Head of caudate nucleus (tissue), 42 donors: ENCODE data around the gene PHLPP1.

Source experiments
- DNase-seq, 42 donors: peaks; one replicate each; pipeline versions ENCODE4 v3.0.0 to v3.0.0-alpha.2; 2020 to 2021; ENCODE audit warnings: mixed read lengths in 7 of 42
- intact Hi-C: fragments of 100-400 bp; cut with DNase I; formaldehyde crosslinking; loops from one replicate; pipeline ENCODE4 v1.15.0; 2022

PHLPP1 gene

DNA sequence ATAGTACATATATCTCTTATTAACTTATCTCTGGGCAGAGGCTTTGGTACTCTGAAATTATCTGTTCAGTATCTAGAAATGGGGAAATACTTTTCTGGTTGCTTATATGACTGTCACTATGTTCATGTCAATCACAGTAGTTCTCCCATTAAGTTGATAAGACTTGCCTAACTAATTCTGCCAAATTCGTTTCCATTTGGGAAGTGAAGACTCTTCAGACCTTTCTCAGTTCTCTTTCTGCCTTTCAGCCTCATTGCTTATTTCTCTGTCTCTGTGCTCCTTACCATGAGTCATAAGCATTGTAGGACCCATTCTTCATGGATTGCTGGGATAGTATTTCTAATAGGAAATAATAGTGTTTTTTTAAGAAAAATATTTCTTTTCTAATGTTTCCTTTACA, 113.5 kb downstream of the PHLPP1 start:
- DNase-seq, result no peak
- intact Hi-C loops, result no loop called here

GRCh38 chr18:62829936-62830335, 114.6 kb downstream of the PHLPP1 start:
- no peak for DNase-seq
- intact Hi-C loops, result no loop called here

GRCh38 chr18:62832282-62832681, 116.9 kb downstream of the PHLPP1 start:
- DNase-seq, result no peak
- intact Hi-C loops, result no loop called here

GRCh38 chr18:62833494-62833893, 118.2 kb downstream of the PHLPP1 start:
- intact Hi-C loops, result no loop called here
- DNase-seq, result no peak

DNA sequence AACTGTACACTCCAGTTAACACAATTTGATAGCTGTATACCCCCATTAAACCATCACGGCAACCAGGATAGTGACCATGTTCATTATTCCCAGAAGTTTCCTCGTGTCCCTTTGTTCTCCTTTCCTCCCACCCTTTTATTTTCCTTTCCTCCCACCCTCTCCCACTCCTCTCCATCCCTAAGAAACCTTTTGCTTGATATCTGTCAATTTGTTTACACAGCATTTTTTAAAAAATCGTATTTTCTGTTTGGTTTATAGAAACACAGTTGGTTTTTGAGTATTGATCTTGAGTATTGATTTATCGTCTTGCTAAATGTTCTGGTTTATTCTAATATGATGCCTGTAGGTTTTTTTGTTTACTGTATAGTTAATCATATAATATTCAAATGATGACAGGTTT, 119.4 kb downstream of the PHLPP1 start:
- DNase-seq, result no peak
- intact Hi-C loops, result no loop called here

DNA sequence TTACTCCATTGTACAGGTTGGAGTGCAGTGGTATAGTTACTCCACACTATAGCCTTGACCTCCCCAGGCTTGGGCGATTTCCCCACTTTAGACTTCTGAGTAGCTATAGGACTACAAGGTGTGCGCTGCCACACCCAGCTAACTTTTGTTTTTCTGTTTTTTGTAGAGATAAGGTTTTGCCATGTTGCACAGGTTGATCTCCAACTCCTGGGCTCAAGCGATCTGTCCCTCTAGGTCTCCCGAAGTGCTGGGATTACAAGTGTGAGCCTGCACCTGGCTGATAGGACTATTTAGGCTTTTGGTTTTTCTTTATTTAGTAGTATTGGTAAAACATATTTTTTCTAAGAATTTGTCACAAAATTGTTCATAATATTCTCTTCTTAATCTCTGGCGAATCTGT, 121.7 kb downstream of the PHLPP1 start:
- intact Hi-C loops, result no loop called here

DNA sequence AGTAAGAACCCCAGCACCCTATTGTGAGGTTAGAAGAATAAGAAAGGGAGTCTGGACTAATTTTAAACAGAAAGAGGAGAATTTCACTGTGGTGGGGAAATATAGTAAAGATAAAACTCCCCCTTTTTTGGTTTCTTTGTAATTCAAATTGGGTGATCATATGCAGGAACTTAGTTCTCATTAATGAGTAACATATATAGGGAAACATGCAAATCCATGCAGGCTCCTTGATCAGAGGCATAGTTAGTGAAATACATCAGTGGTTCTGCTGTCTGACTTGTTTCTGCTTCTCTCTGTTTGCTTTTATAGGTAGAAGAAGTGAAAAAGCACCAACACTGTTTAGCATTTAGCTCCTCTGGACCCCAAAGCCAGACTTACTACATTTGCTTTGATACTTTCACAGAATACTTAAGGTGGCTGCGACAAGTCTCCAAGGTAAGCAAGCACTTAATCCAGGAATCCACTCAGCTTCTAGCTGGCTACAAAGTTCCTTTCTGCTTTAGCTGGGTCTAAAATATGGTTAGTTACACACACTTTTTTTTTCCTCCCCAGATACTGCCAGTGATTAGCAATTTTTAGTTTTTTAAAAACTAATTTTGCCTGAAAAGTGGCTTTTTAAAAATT, 123.2 kb downstream of the PHLPP1 start:
- DNase-seq, result no peak

More for the DNA sequence above, 121.7 kb downstream of the PHLPP1 start:
- DNase-seq, result no peak

GRCh38 chr18:62839874-62840713, 124.8 kb downstream of the PHLPP1 start:
- no peak for DNase-seq

More for the DNA sequence above, 123.2 kb downstream of the PHLPP1 start:
- intact Hi-C loops, result no loop called here

GRCh38 chr18:62841405-62841804, 126.1 kb downstream of the PHLPP1 start:
- intact Hi-C loops, result no loop called here
- DNase-seq, result no peak

More at GRCh38 chr18:62839874-62840713, 124.8 kb downstream of the PHLPP1 start:
- intact Hi-C loops, result no loop called here

DNA sequence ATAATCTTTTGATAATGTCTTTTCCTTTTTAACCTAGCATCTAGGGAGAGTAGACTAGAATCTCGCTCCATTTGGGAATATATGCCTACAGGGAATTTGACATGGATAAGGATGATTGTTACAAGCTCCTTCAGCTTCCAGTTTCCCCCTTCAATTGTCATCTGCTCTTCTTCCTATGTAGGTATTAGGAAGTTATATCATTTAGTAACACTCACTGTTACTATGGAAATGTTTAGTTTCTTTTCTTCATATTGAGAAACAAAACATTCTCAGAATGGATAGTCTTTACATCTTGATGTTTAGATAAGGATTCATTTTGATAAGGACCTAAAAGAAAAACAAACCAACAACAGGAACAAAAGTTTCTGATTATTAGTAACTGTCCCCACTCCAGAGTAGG, 127.6 kb downstream of the PHLPP1 start:
- intact Hi-C loops, result no loop called here

DNA sequence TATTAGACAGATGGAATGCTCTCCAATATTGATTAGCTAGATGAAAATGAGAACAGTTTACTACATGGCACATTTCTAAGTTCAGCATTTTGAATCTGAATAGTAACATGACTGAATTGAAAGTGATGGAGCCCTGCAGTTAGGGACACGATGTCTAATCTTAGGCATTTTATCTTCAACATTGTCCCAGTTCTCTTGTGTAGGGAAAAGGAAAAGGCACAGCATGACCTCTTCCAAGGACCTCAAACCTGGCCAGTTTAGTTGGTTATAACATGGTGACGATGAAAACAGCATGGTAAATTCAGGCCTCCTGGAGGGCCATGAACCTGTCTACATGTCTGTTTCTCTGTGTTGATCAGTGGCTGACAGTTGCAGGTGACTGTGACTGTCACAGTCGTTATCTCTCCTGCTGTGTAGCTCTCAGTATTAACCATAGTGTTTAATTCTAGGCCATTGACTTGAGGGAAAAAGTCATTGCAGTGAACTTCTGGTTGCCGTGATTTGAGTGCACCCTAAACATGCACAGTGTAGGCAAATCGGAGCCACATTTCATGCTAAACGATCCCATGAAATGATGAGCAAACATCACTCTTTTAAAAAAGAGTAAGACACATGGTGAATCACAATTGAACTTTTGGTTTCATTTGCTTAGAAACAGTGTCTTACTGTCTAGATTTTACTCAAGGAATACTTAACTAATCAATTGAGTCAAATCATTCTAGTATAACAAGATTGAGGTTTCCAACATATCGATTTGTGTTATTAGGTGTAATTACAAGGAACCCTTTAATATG, 129.7 kb downstream of the PHLPP1 start:
- DNase-seq, result no peak
- intact Hi-C loops, result no loop called here

More for the DNA sequence above, 127.6 kb downstream of the PHLPP1 start:
- no peak for DNase-seq

GRCh38 chr18:62846313-62846712, 131.0 kb downstream of the PHLPP1 start:
- intact Hi-C loops, result no loop called here
- DNase-seq, result no peak

GRCh38 chr18:62847081-62847480, 131.7 kb downstream of the PHLPP1 start:
- DNase-seq, result peak in 1 of 42 donors; percentile 21
- intact Hi-C loops, result no loop called here

- no peak for DNase-seq
- intact Hi-C loops, result no loop called here
These were observed 133.6 kb downstream of the PHLPP1 start for GRCh38 chr18:62848946-62849345.

- intact Hi-C loops, result no loop called here
- DNase-seq, result peak in 5 of 42 donors; percentile 14 to 39 (median 28)
These were observed 135.4 kb downstream of the PHLPP1 start for GRCh38 chr18:62850619-62851306.

- no peak for DNase-seq
- intact Hi-C loops, result no loop called here
These were observed 137.5 kb downstream of the PHLPP1 start for GRCh38 chr18:62852851-62853250.

GRCh38 chr18:62856294-62856693, 141.0 kb downstream of the PHLPP1 start:
- DNase-seq, result no peak
- intact Hi-C loops, result no loop called here

DNA sequence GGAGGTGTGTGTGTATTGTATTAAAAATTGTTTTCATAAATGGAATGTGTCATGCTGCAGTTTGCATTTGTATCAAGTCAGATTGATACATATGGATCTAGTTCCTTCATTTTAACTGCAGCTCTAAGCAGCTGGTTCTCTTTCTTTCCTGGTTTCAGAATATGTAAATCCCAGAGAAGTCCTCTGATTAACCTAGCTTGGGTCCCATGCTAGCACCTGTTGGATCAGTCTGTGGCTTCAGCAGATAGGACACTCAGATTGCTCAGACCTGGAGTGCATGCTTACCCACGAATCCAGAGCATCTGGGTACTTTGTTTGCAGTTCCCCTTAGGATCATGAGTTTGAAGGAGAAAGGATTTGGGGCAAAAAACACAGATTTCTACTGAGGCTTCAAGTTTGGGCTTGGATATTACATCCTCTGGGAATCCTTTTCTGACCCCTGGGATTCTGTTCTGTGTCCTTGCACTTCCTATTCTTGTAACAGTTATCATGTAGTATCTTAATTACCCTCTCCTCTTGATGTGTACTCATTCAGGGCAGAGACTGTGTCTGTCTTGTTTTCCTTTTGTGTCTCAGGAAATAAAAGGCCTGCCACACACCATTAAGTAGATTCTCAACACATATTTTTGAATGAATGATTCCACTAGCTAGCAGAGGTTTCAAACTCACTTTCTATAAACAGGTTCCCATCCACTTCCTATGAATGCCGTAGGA, 142.1 kb downstream of the PHLPP1 start:
- intact Hi-C loops, result no loop called here

GRCh38 chr18:62860062-62860461, 144.7 kb downstream of the PHLPP1 start:
- intact Hi-C loops, result no loop called here
- no peak for DNase-seq

More for the DNA sequence above, 142.1 kb downstream of the PHLPP1 start:
- DNase-seq, result no peak
